22Rv1 (cell line): ENCODE data around the gene ASTN2.

Source experiments
- H3K27ac ChIP-seq: fragments of 450-650 bp; 2 replicates; pipeline ENCODE4 v1.5.1; 2017
- CTCF ChIP-seq: fragments of 450-650 bp; IDR thresholded peaks from 2 replicates; pipeline ENCODE4 v1.5.1; 2017; ENCODE audit warnings: mild to moderate bottlenecking
- ZFX ChIP-seq: fragments of 450-650 bp; IDR thresholded peaks from 2 replicates; pipeline ENCODE4 v1.6.1; 2017; ENCODE audit warnings: antibody characterized with exemption, borderline replicate concordance

ASTN2 gene

GRCh38 chr9:116798521-116798920 is 616.3 kb downstream of the ASTN2 start:
- TF ChIP-seq CTCF = no peak
- no peak for TF ChIP-seq ZFX
- no peak overlapping the region for H3K27ac ChIP-seq

GRCh38 chr9:116797276-116797675 is 617.6 kb downstream of the ASTN2 start:
- no peak for TF ChIP-seq ZFX
- TF ChIP-seq CTCF = no peak
- H3K27ac ChIP-seq = no peak overlapping the region

GRCh38 chr9:116796669-116797068 is 618.2 kb downstream of the ASTN2 start:
- TF ChIP-seq ZFX = no peak
- TF ChIP-seq CTCF = no peak
- no peak overlapping the region for H3K27ac ChIP-seq

GRCh38 chr9:116795821-116796220 is 619.0 kb downstream of the ASTN2 start:
- TF ChIP-seq ZFX = no peak
- TF ChIP-seq CTCF = no peak
- no peak overlapping the region for H3K27ac ChIP-seq

- H3K27ac ChIP-seq = no peak overlapping the region
- no peak for TF ChIP-seq CTCF
- no peak for TF ChIP-seq ZFX
Observed at GRCh38 chr9:116792271-116792670, 622.6 kb downstream of the ASTN2 start.

- no peak overlapping the region for H3K27ac ChIP-seq
- TF ChIP-seq CTCF (no peak), ZFX (no peak)
Observed at GRCh38 chr9:116791326-116791725, 623.5 kb downstream of the ASTN2 start.

GRCh38 chr9:116789081-116789480 is 625.8 kb downstream of the ASTN2 start:
- H3K27ac ChIP-seq = no peak overlapping the region

More at GRCh38 chr9:116789081-116789480, 625.8 kb downstream of the ASTN2 start:
- TF ChIP-seq CTCF = no peak
- no peak for TF ChIP-seq ZFX
